Measurements from ENCODE around the gene GALNS. TPM values are rescaled to one million over a fixed set of nuclear protein-coding genes. Genes with fewer than 3 reads are reported as not detected.

Gene GALNS
- total RNA-seq, 1 donor from 2014 or later: 26.1 TPM

- intact Hi-C loops (cut with micrococcal nuclease): no loop called here
- no peak for DNase-seq (ENCODE audit: low spot score)
- no peak overlapping the region for H3K4me3 Mint-ChIP-seq (ENCODE audit: low read depth)
- H3K4me1 Mint-ChIP-seq (ENCODE audit: low read depth): peaks cover 1% of the 10 kb centered on the region
- no peaks in the 10 kb centered on the region for H3K9me3 Mint-ChIP-seq
- no peak overlapping the region for H3K27ac Mint-ChIP-seq
- H3K27me3 Mint-ChIP-seq (ENCODE audit: low read depth): peaks cover 9% of the 10 kb centered on the region
- no peaks in the 10 kb centered on the region for H3K36me3 Mint-ChIP-seq (ENCODE audit: low read depth)
Measured at GRCh38 chr16:88867581-88868246, 11.0 kb upstream of the GALNS start.

- Mint-ChIP-seq H3K27me3 (ENCODE audit: low read depth) (peaks cover 7% of the 10 kb centered on the region), H3K27ac (no peak within 1 kb of the TSS), H3K4me1 (ENCODE audit: low read depth) (peaks cover 1% of the 10 kb centered on the region), H3K36me3 (ENCODE audit: low read depth) (no peaks in the 10 kb centered on the region), H3K4me3 (ENCODE audit: low read depth) (no peak within 1 kb of the TSS), H3K9me3 (no peaks in the 10 kb centered on the region)
- no peak for DNase-seq (ENCODE audit: low spot score)
- intact Hi-C loops (cut with micrococcal nuclease): no loop called here
Measured at GRCh38 chr16:88866151-88866920, 9.6 kb upstream of the GALNS start, which contains the start of gene PABPN1L. TSS of gene PABPN1L (minus strand) at chr16:88866660. CDS start at chr16:88866606, 54 bp downstream.

- no peak overlapping the region for H3K27ac Mint-ChIP-seq
- no peak overlapping the region for H3K4me3 Mint-ChIP-seq (ENCODE audit: low read depth)
- H3K27me3 Mint-ChIP-seq (ENCODE audit: low read depth): peaks cover 3% of the 10 kb centered on the region
- H3K36me3 Mint-ChIP-seq (ENCODE audit: low read depth): peaks cover 4% of the 10 kb centered on the region
- H3K4me1 Mint-ChIP-seq (ENCODE audit: low read depth): no peaks in the 10 kb centered on the region
- DNase-seq (ENCODE audit: low spot score): no peak
- intact Hi-C loops (cut with micrococcal nuclease): no loop called here
- H3K9me3 Mint-ChIP-seq: no peaks in the 10 kb centered on the region
Measured at GRCh38 chr16:88865742-88866141, 9.0 kb upstream of the GALNS start.

GRCh38 chr16:88865310-88865709, 8.6 kb upstream of the GALNS start:
- H3K4me3 Mint-ChIP-seq (ENCODE audit: low read depth): no peak overlapping the region
- H3K27me3 Mint-ChIP-seq (ENCODE audit: low read depth): no peaks in the 10 kb centered on the region
- no peaks in the 10 kb centered on the region for H3K9me3 Mint-ChIP-seq
- no peaks in the 10 kb centered on the region for H3K4me1 Mint-ChIP-seq (ENCODE audit: low read depth)
- H3K27ac Mint-ChIP-seq: no peak overlapping the region
- DNase-seq (ENCODE audit: low spot score): no peak
- intact Hi-C loops (cut with micrococcal nuclease): no loop called here
- H3K36me3 Mint-ChIP-seq (ENCODE audit: low read depth): peaks cover 6% of the 10 kb centered on the region

GRCh38 chr16:88864521-88864920, 7.8 kb upstream of the GALNS start:
- Mint-ChIP-seq H3K9me3 (no peaks in the 10 kb centered on the region), H3K4me3 (ENCODE audit: low read depth) (no peak overlapping the region), H3K27me3 (ENCODE audit: low read depth) (no peaks in the 10 kb centered on the region), H3K4me1 (ENCODE audit: low read depth) (no peaks in the 10 kb centered on the region), H3K27ac (no peak overlapping the region), H3K36me3 (ENCODE audit: low read depth) (peaks cover 6% of the 10 kb centered on the region)
- no peak for DNase-seq (ENCODE audit: low spot score)
- intact Hi-C loops (cut with micrococcal nuclease): no loop called here

GRCh38 chr16:88864099-88864498, 7.4 kb upstream of the GALNS start:
- Mint-ChIP-seq H3K36me3 (ENCODE audit: low read depth) (peaks cover 10% of the 10 kb centered on the region), H3K27ac (no peak overlapping the region), H3K4me3 (ENCODE audit: low read depth) (no peak overlapping the region), H3K4me1 (ENCODE audit: low read depth) (no peaks in the 10 kb centered on the region), H3K9me3 (no peaks in the 10 kb centered on the region), H3K27me3 (ENCODE audit: low read depth) (no peaks in the 10 kb centered on the region)
- intact Hi-C loops (cut with micrococcal nuclease): no loop called here
- no peak for DNase-seq (ENCODE audit: low spot score)

- no peaks in the 10 kb centered on the region for H3K4me1 Mint-ChIP-seq (ENCODE audit: low read depth)
- intact Hi-C loops (cut with micrococcal nuclease): no loop called here
- DNase-seq (ENCODE audit: low spot score): no peak
- H3K27ac Mint-ChIP-seq: no peak overlapping the region
- H3K36me3 Mint-ChIP-seq (ENCODE audit: low read depth): peaks cover 10% of the 10 kb centered on the region
- no peaks in the 10 kb centered on the region for H3K27me3 Mint-ChIP-seq (ENCODE audit: low read depth)
- H3K9me3 Mint-ChIP-seq: no peaks in the 10 kb centered on the region
- no peak overlapping the region for H3K4me3 Mint-ChIP-seq (ENCODE audit: low read depth)
Measured at GRCh38 chr16:88863426-88863825, 6.7 kb upstream of the GALNS start.

GRCh38 chr16:88862968-88863367, 6.2 kb upstream of the GALNS start:
- H3K36me3 Mint-ChIP-seq (ENCODE audit: low read depth): peaks cover 10% of the 10 kb centered on the region
- no peak overlapping the region for H3K27ac Mint-ChIP-seq
- no peaks in the 10 kb centered on the region for H3K9me3 Mint-ChIP-seq
- no peak for DNase-seq (ENCODE audit: low spot score)
- intact Hi-C loops (cut with micrococcal nuclease): no loop called here
- H3K4me3 Mint-ChIP-seq (ENCODE audit: low read depth): no peak overlapping the region
- H3K4me1 Mint-ChIP-seq (ENCODE audit: low read depth): peaks cover 3% of the 10 kb centered on the region
- H3K27me3 Mint-ChIP-seq (ENCODE audit: low read depth): no peaks in the 10 kb centered on the region

GRCh38 chr16:88861359-88861758, 4.6 kb upstream of the GALNS start:
- peaks cover 7% of the 10 kb centered on the region for H3K4me1 Mint-ChIP-seq (ENCODE audit: low read depth)
- H3K9me3 Mint-ChIP-seq: no peaks in the 10 kb centered on the region
- intact Hi-C loops (cut with micrococcal nuclease): no loop called here
- no peak for DNase-seq (ENCODE audit: low spot score)
- H3K27me3 Mint-ChIP-seq (ENCODE audit: low read depth): no peaks in the 10 kb centered on the region
- no peak overlapping the region for H3K27ac Mint-ChIP-seq
- H3K4me3 Mint-ChIP-seq (ENCODE audit: low read depth): no peak overlapping the region
- H3K36me3 Mint-ChIP-seq (ENCODE audit: low read depth): peaks cover 15% of the 10 kb centered on the region

GRCh38 chr16:88859381-88860091, 2.8 kb upstream of the GALNS start:
- Mint-ChIP-seq H3K9me3 (no peaks in the 10 kb centered on the region), H3K4me1 (ENCODE audit: low read depth) (peaks cover 14% of the 10 kb centered on the region), H3K27me3 (ENCODE audit: low read depth) (no peaks in the 10 kb centered on the region), H3K4me3 (ENCODE audit: low read depth) (peak overlapping the region; percentile 5), H3K36me3 (ENCODE audit: low read depth) (peaks cover 15% of the 10 kb centered on the region), H3K27ac (no peak overlapping the region)
- intact Hi-C loops (cut with micrococcal nuclease): no loop called here
- DNase-seq (ENCODE audit: low spot score): no peak

GRCh38 chr16:88857728-88858339, 1.1 kb upstream of the GALNS start:
- H3K4me3 Mint-ChIP-seq (ENCODE audit: low read depth): peak overlapping the region; percentile 97
- H3K27me3 Mint-ChIP-seq (ENCODE audit: low read depth): no peaks in the 10 kb centered on the region
- H3K36me3 Mint-ChIP-seq (ENCODE audit: low read depth): peaks cover 15% of the 10 kb centered on the region
- peaks cover 14% of the 10 kb centered on the region for H3K4me1 Mint-ChIP-seq (ENCODE audit: low read depth)
- peak overlapping the region; percentile 88 for H3K27ac Mint-ChIP-seq
- intact Hi-C loops (cut with micrococcal nuclease): loop anchor here (1.0 to 2.0 kb wide), 2 partner anchors 45 to 121 kb away; no protein-coding TSS in a partner anchor
- peak; percentile 72 for DNase-seq (ENCODE audit: low spot score)
- no peaks in the 10 kb centered on the region for H3K9me3 Mint-ChIP-seq

GRCh38 chr16:88856122-88856827, 472 bp downstream of the GALNS start:
- peak overlapping the region; percentile 97 for H3K4me3 Mint-ChIP-seq (ENCODE audit: low read depth)
- H3K4me1 Mint-ChIP-seq (ENCODE audit: low read depth): peaks cover 14% of the 10 kb centered on the region
- no peak for DNase-seq (ENCODE audit: low spot score)
- H3K36me3 Mint-ChIP-seq (ENCODE audit: low read depth): peaks cover 15% of the 10 kb centered on the region
- H3K27me3 Mint-ChIP-seq (ENCODE audit: low read depth): no peaks in the 10 kb centered on the region
- intact Hi-C loops (cut with micrococcal nuclease): loop anchor here (2.0 kb wide), 1 partner anchor 43 kb away; no protein-coding TSS in a partner anchor
- H3K27ac Mint-ChIP-seq: no peak overlapping the region
- H3K9me3 Mint-ChIP-seq: no peaks in the 10 kb centered on the region
